Loucy (cell line): ENCODE results near the gene SKOR1.

Source experiments
- H2AFZ ChIP-seq: fragments of 200-600 bp; sonication (generic); 2 replicates; pipeline ENCODE4 v1.6.0; 2016; ENCODE audit warnings: antibody characterized with exemption, mild to moderate bottlenecking, low read length, moderate library complexity
- H3F3A ChIP-seq: fragments of 200-600 bp; 2 replicates; pipeline ENCODE4 v1.6.0; 2016; ENCODE audit warnings: antibody characterized with exemption, low read depth, mild to moderate bottlenecking
- H3K27me3 ChIP-seq: fragments of 200-600 bp; sonication (generic); 2 replicates; pipeline ENCODE4 v1.6.1; 2014; ENCODE audit warnings: low read length, mild to moderate bottlenecking; ENCODE audit not compliant: insufficient read depth, poor library complexity, severe bottlenecking
- H3K36me3 ChIP-seq: fragments of 200-600 bp; sonication (generic); 2 replicates; pipeline ENCODE4 v1.6.1; 2016; ENCODE audit warnings: low read length; ENCODE audit not compliant: insufficient read depth
- H3K4me1 ChIP-seq: fragments of 200-600 bp; sonication (generic); 2 replicates; pipeline ENCODE4 v1.5.1; 2014; ENCODE audit warnings: low read length, mild to moderate bottlenecking; ENCODE audit not compliant: insufficient read depth, poor library complexity, severe bottlenecking
- H3K4me2 ChIP-seq: fragments of 200-600 bp; sonication (generic); 2 replicates; pipeline ENCODE4 v1.6.0; 2014; ENCODE audit warnings: antibody characterized with exemption, low read length, low read depth, mild to moderate bottlenecking; ENCODE audit not compliant: poor library complexity, severe bottlenecking
- H3K4me3 ChIP-seq: fragments of 200-600 bp; sonication (generic); 2 replicates; pipeline ENCODE4 v1.5.1; 2014; ENCODE audit warnings: low read length, mild to moderate bottlenecking, mixed read lengths; ENCODE audit not compliant: poor library complexity, severe bottlenecking
- H3K79me2 ChIP-seq: fragments of 200-600 bp; sonication (generic); 2 replicates; pipeline ENCODE4 v1.6.1; 2014; ENCODE audit warnings: low read length; ENCODE audit not compliant: insufficient read depth
- H3K9ac ChIP-seq: fragments of 200-600 bp; sonication (generic); 2 replicates; pipeline ENCODE4 v1.6.0; 2014; ENCODE audit warnings: mild to moderate bottlenecking, low read depth, low read length, moderate library complexity; ENCODE audit not compliant: poor library complexity, severe bottlenecking
- H3K9me2 ChIP-seq: fragments of 200-600 bp; sonication (generic); replicated peaks from 2 replicates; pipeline ENCODE4 v1.6.1; 2016; ENCODE audit warnings: low read depth, low read length, mixed read lengths
- H3K9me3 ChIP-seq: fragments of 200-600 bp; sonication (generic); 2 replicates; pipeline ENCODE4 v1.6.1; 2014; ENCODE audit warnings: mild to moderate bottlenecking, antibody characterized with exemption, low read length, low read depth; ENCODE audit not compliant: insufficient read depth
- H4K20me1 ChIP-seq: fragments of 200-600 bp; sonication (generic); 2 replicates; pipeline ENCODE4 v1.6.0; 2014; ENCODE audit warnings: antibody characterized with exemption, low read length, mild to moderate bottlenecking; ENCODE audit not compliant: insufficient read depth, poor library complexity, severe bottlenecking
- CTCF ChIP-seq: fragments of 200-600 bp; sonication (generic); conservative IDR thresholded peaks from 2 replicates; pipeline ENCODE4 v1.5.1; 2014; ENCODE audit warnings: mild to moderate bottlenecking, antibody characterized with exemption, low read length
- EZH2phosphoT487 ChIP-seq: fragments of 200-600 bp; IDR thresholded peaks from 2 replicates; pipeline ENCODE4 v1.6.1; 2018; ENCODE audit warnings: antibody characterized with exemption, mild to moderate bottlenecking, moderate library complexity, borderline replicate concordance

Gene SKOR1

DNA sequence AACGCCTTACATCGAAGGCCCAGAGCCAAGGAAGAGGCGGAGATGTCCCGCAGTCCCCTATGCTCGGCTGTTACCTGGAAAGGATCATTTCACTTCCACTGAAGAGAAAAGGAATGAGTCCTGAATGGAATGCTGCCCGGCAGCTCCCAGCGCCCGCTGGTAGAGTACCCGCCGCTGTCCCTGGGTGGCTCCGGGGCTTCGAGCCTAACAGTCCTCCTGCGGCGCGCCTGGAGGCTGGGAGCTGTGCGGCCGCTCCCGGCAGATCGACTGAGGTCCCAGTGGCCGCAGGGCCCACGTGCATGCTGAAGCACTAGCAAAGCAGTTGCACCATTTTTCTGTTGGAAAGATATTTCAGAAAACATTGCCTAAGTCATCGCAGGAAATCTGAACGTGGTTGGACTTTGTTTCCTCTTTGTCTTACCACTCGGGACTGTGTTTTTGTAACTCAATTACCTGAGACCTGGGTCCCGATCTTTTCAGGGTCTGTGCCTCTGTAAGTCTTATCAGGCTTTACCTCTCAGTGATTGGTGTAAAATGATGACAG lies 13.6 kb downstream of the SKOR1 start:
- Histone ChIP-seq H3K9me3 (no peaks in the 10 kb centered on the region), H3K4me1 (peaks cover 27% of the 10 kb centered on the region), H4K20me1 (no peaks in the 10 kb centered on the region), H3F3A (no peaks in the 10 kb centered on the region; the same call in 1 of the 2 replicates), H3K9me2 (no peaks in the 10 kb centered on the region), H3K4me3 (peak overlapping the region; percentile 87), H2AFZ (peak overlapping the region; percentile 77), H3K9ac (peak overlapping the region; percentile 86), H3K27me3 (no peaks in the 10 kb centered on the region), H3K79me2 (no peaks in the 10 kb centered on the region), H3K36me3 (no peaks in the 10 kb centered on the region), H3K4me2 (peak overlapping the region; percentile 90)
- TF ChIP-seq EZH2phosphoT487, result no peak
- no peak for TF ChIP-seq CTCF

DNA sequence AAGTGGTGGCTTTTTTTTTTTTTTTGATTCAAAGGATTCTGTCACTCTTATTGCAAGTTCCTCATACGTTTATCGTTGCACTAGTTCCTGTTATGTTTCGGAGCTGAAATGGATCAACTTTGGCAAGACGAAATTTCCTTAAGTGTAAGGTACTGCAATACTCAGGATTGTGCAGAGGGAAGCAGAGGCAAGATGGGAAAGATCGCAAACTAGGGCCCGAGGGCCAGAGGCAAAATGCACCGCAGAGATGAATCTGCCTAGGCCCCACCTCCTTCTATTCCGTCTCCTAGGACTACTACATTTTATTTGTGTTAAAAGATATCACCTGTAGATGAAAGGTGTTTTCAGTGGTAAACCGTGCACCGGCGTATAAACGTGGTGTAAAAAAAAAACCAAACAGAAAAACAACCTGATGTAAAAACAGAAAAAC lies 14.2 kb downstream of the SKOR1 start:
- TF ChIP-seq EZH2phosphoT487 (no peak), CTCF (no peak)
- Histone ChIP-seq H3K9me3 (no peaks in the 10 kb centered on the region), H4K20me1 (no peaks in the 10 kb centered on the region), H3K4me2 (peak overlapping the region; percentile 90), H3K9ac (peak overlapping the region; percentile 86), H2AFZ (peak overlapping the region; percentile 77), H3K4me1 (peaks cover 27% of the 10 kb centered on the region), H3K9me2 (no peaks in the 10 kb centered on the region), H3K36me3 (no peaks in the 10 kb centered on the region), H3K27me3 (no peaks in the 10 kb centered on the region), H3K79me2 (no peaks in the 10 kb centered on the region), H3K4me3 (peak overlapping the region; percentile 87), H3F3A (no peaks in the 10 kb centered on the region; the same call in 1 of the 2 replicates)

GRCh38 chr15:67839929-67840748 lies 14.8 kb downstream of the SKOR1 start, which contains the start of gene RNU6-1:
Gene RNU6-1, minus strand, starts transcription at chr15:67840045.
- TF ChIP-seq EZH2phosphoT487 (no peak), CTCF (no peak)
- Histone ChIP-seq H4K20me1 (no peaks in the 10 kb centered on the region), H3K9ac (peak within 1 kb of the TSS; percentile 86), H3K27me3 (no peaks in the 10 kb centered on the region), H3K4me3 (peak within 1 kb of the TSS; percentile 87), H3K9me2 (no peaks in the 10 kb centered on the region), H3K79me2 (no peaks in the 10 kb centered on the region), H3K9me3 (no peaks in the 10 kb centered on the region), H3K36me3 (no peaks in the 10 kb centered on the region), H3K4me1 (peaks cover 27% of the 10 kb centered on the region), H3K4me2 (peak within 1 kb of the TSS; percentile 90), H2AFZ (peak within 1 kb of the TSS; percentile 91), H3F3A (no peaks in the 10 kb centered on the region; the same call in 1 of the 2 replicates)
